H1 (cell line): ENCODE measurements around the gene CNNM3. TPM values are rescaled to one million over a fixed set of nuclear protein-coding genes. Genes with fewer than 3 reads are reported as not detected.
A peak's percentile ranks its signal among the peaks of the same experiment; 100 is the strongest.

Experiments
- ASH2L ChIP-seq: fragments of 200-600, 300-600 bp; sonication (generic); IDR thresholded peaks from one replicate; pipeline ENCODE4 v1.7.1; 2017; ENCODE audit warnings: low read length
- ATF2 ChIP-seq: IDR thresholded peaks from 2 replicates; pipeline ENCODE4 v1.6.1; 2012; ENCODE audit warnings: low read length, inconsistent platforms
- BACH1 ChIP-seq: IDR thresholded peaks from 2 replicates; pipeline ENCODE4 v1.6.1; 2012; ENCODE audit warnings: low read length, improper control_type of control experiment
- CBX8 ChIP-seq: fragments of 300-800, 300-1000 bp; sonication (generic); IDR thresholded peaks from 2 replicates; pipeline ENCODE4 v1.7.1; 2016; ENCODE audit warnings: low read depth, low read length, borderline replicate concordance
- CEBPB ChIP-seq: IDR thresholded peaks from 2 replicates; pipeline ENCODE4 v1.6.1; 2012; ENCODE audit warnings: low read depth, low read length
- CHD2 ChIP-seq: IDR thresholded peaks from 2 replicates; pipeline ENCODE4 v1.6.1; 2012; ENCODE audit warnings: low read length, improper control_type of control experiment
- CTBP2 ChIP-seq: IDR thresholded peaks from 2 replicates; pipeline ENCODE4 v1.7.0; 2011; ENCODE audit warnings: borderline replicate concordance, mild to moderate bottlenecking, moderate library complexity, mixed read lengths, low read length; ENCODE audit not compliant: insufficient read depth, insufficient read length
- EGR1 ChIP-seq: IDR thresholded peaks from 2 replicates; pipeline ENCODE4 v1.6.1; 2011; ENCODE audit warnings: low read depth, low read length, borderline replicate concordance
- FOSL1 ChIP-seq: IDR thresholded peaks from 2 replicates; pipeline ENCODE4 v1.6.1; 2011; ENCODE audit warnings: mild to moderate bottlenecking, low read depth, low read length, moderate library complexity; ENCODE audit not compliant: insufficient read depth
- JUN ChIP-seq: IDR thresholded peaks from 2 replicates; pipeline ENCODE4 v1.6.1; 2011; ENCODE audit warnings: low read depth, mild to moderate bottlenecking, improper control_type of control experiment, low read length
- JUND ChIP-seq: IDR thresholded peaks from 2 replicates; pipeline ENCODE4 v1.6.1; 2011; ENCODE audit warnings: mild to moderate bottlenecking, improper control_type of control experiment, low read length
- RAD21 ChIP-seq, 2 experiments: IDR thresholded peaks in 1 of 2; conservative IDR thresholded peaks in 1 of 2; 2 replicates each; pipeline ENCODE4 v1.6.1; 2011; ENCODE audit warnings: low read depth in 2 of 2, low read length in 2 of 2, improper control_type of control experiment in 1 of 2, inconsistent platforms in 1 of 2, mild to moderate bottlenecking in 1 of 2, moderate library complexity in 1 of 2
- RFX5 ChIP-seq: IDR thresholded peaks from 2 replicates; pipeline ENCODE4 v1.6.1; 2011; ENCODE audit warnings: low read depth, low read length, improper control_type of control experiment, borderline replicate concordance
- RXRA ChIP-seq: IDR thresholded peaks from 2 replicates; pipeline ENCODE4 v1.6.1; 2011; ENCODE audit warnings: low read depth, mild to moderate bottlenecking, low read length, moderate library complexity; ENCODE audit not compliant: insufficient read depth
- SIX5 ChIP-seq: IDR thresholded peaks from 2 replicates; pipeline ENCODE4 v1.6.1; 2011; ENCODE audit warnings: mild to moderate bottlenecking, low read depth, low read length
- TAF1 ChIP-seq: IDR thresholded peaks from 2 replicates; pipeline ENCODE4 v1.6.1; 2011; ENCODE audit warnings: mild to moderate bottlenecking, low read depth, low read length
- TAF7 ChIP-seq: optimal IDR thresholded peaks from 2 replicates; pipeline ENCODE3; 2011; ENCODE audit warnings: low read depth, mild to moderate bottlenecking, inconsistent platforms, low read length, moderate library complexity, borderline replicate concordance
- TEAD4 ChIP-seq: IDR thresholded peaks from 2 replicates; pipeline ENCODE4 v1.6.1; 2012; ENCODE audit warnings: low read depth, low read length, inconsistent platforms, mixed read lengths
- YY1 ChIP-seq: IDR thresholded peaks from 2 replicates; pipeline ENCODE4 v1.6.1; 2011; ENCODE audit warnings: low read depth, mild to moderate bottlenecking, low read length
- polyA plus RNA-seq, 7 experiments: library from polyadenylated mRNA; depleted of rRNA in 3 of 7; stranded (reverse) in 5 of 7; unstranded in 2 of 7; fragments of >200 nt in 5 of 7; fragments of 200-250 nt in 2 of 7; gene quantifications; 1 replicate in 5 of 7; 2 replicates in 1 of 7; 4 replicates in 1 of 7; pipeline versions ENCODE4 v1.2.1 to v1.2.3, GENCODE V29; 2011 to 2013; ENCODE audit warnings: missing spikeins in 2 of 7, mixed read lengths in 2 of 7
- total RNA-seq: library from RNA; stranded (reverse); fragmentation: NEBNext Ultra II Directional; extraction: Animal tissue kit (Norgen Biotek cat#: 25700); gene quantifications from 2 replicates; pipeline ENCODE4 v1.2.1, GENCODE V29; 2021
- TF ChIP-seq, protein P1 (sequence below): IDR thresholded peaks from 2 replicates; pipeline ENCODE4 v1.6.1; 2011; ENCODE audit warnings: low read depth, mild to moderate bottlenecking, low read length; ENCODE audit not compliant: insufficient read depth
- TF ChIP-seq, protein P2 (sequence below): IDR thresholded peaks from 2 replicates; pipeline ENCODE4 v1.6.1; 2012; ENCODE audit warnings: inconsistent platforms

Gene CNNM3
- total and polyA plus RNA-seq, 2 of the 8 experiments (the other 6 are each of a cell fraction or from before 2014, with no cell fraction given): 29.1 to 29.2 TPM

DNA sequence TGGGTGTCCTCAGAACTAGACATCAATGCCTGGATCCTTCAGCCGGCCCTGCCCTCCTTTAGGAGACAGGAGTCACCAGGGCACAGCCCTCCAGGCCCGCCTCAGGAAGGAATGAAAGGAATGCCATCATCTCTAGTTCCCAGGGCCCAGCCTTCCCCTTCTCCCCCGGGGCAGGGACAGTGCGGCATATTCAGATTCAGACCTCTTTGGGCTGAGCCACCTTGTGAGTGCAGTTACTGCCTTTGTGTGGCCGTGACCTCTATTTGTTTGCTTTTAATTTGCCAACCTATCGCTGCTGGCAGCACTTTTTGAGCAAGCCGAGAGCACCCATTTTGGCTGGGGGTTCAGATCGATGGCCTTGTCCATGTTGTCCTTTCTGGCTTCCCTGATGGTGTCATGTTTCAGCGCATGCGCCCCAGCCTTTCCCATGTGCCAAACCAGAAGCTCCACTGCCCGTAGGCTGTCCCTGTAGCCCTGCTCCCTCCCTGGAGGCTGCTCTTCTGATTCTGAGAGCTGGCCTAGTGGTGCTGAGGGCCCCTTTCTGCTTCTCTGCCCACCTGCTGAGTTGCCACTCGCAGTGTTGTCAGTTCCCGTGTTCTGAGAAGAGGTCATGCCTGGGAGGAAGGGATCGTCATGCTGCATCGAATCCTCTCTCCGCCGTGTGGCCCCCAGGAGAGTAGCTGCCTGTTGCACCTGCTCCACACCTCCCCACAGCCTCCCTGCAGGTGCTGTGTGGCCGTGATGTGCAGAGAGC is 16.9 kb downstream of the CNNM3 start (continued):
- TF ChIP-seq, protein P1, sequence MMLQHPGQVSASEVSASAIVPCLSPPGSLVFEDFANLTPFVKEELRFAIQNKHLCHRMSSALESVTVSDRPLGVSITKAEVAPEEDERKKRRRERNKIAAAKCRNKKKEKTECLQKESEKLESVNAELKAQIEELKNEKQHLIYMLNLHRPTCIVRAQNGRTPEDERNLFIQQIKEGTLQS: no peak
- TF ChIP-seq YY1 (peak; percentile 65; the same call in 1 of the 2 replicates), RFX5 (no peak), EGR1 (peak; percentile 35; the same call in 1 of the 2 replicates), TAF7 (no peak), TAF1 (peak; percentile 40; the same call in 1 of the 2 replicates), JUN (no peak), CBX8 (no peak), RXRA (no peak), JUND (no peak), FOSL1 (no peak), BACH1 (no peak), TEAD4 (peak; percentile 80), ATF2 (no peak), CEBPB (no peak), SIX5 (no peak), CTBP2 (peak; percentile 77), RAD21 (IDR thresholded peaks at IDR 0.05 in 1 of 2, conservative IDR thresholded peaks at IDR 0.05 in 1 of 2; ENCODE audit: low read depth in 2 of 2, low read length in 2 of 2) (no peak), ASH2L (peak; percentile 93), CHD2 (no peak)
- TF ChIP-seq, protein P2, sequence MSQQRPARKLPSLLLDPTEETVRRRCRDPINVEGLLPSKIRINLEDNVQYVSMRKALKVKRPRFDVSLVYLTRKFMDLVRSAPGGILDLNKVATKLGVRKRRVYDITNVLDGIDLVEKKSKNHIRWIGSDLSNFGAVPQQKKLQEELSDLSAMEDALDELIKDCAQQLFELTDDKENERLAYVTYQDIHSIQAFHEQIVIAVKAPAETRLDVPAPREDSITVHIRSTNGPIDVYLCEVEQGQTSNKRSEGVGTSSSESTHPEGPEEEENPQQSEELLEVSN: peak; percentile 52; the same call in 1 of the 2 replicates
